NCI-H2227 treated with DMSO at 0.1 percent for 48 hours (cell line): ENCODE measurements around the gene RHEBL1.

Source experiments
- DNase-seq: peaks from one replicate; lab custom pipeline; 2025; lab: John Stamatoyannopoulos, UW

RHEBL1 gene

DNA sequence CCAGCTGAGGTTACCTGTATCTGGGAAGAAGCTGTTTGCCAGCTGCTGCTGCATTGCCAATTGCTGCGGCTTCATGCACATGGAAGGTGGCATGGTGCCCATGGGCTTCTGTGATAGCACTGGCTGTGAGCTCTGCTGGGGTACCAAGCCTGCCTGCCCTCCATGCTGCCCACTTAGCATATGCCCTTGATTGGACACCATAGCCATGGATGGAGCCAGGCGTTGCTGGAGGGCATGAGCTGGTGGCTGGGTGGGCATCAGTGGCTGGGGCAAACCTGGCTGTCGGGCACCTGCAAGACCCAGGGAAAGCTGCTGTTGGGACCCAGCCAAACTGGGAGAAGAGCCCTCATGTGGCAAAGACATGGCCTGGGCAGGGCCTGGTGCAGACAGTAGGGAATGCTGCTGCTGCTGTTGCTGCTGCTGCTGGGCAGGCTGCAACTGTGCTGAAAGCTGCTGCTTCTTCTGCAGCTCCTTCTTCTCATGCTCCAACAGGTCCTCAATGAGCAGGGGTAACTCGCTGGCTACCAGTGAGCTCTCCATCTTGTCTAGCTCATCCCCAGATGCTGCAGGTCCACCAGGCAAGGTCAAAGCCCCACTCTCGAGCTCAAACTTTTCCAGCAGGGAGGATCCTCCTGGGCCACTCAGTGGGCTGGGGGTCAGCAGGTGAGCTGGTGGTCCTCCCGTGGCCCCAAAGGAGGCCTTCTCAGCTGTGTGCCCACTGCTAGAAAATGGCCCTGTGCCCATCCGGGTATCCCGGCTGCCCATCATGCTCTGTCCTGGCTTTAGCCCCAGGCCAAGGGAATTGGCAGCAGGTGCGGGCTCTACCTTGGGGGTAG lies 32.5 kb downstream of the RHEBL1 start:
- DNase-seq = no peak

- no peak for DNase-seq
These were observed 33.8 kb downstream of the RHEBL1 start for GRCh38 chr12:49036029-49036428.

GRCh38 chr12:49034286-49034622 lies 35.5 kb downstream of the RHEBL1 start:
- DNase-seq = no peak

DNA sequence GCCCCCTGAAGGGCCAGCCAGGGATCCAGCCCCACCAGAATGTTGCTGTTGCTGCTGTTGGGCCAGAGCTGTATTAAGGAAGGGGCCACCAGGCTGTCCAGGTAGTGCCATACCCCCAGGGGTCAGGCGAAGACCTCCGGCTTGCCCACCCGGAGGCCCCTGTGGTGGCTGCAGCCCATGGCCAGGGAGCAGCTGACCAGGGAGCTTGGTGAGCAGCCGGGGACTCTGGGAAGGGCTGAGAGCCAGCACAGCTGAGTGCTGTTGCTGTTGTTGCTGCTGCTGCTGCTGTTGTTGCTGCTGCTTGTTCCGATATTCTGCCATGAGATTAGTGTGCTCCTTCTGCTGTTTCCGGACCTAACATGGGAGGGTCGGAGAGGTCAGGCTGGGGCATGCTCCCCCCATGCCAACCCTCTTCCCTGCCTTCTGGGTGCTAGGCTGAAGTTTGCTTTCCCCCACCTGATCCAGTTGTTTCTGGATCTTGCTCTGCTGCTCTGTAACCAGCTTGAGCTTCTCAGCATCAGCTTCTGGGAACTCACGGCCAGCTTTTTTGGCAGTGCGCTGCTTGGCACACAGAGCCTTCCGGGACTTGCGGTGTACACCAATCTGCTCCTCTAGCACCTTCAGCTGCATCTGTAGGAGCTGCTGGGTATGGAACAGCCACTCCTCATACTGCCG lies 36.0 kb downstream of the RHEBL1 start:
- no peak for DNase-seq

- no peak for DNase-seq
These were observed 36.9 kb downstream of the RHEBL1 start for GRCh38 chr12:49032679-49033447.

- DNase-seq = no peak
These were observed 37.5 kb downstream of the RHEBL1 start for GRCh38 chr12:49032276-49032675.

- DNase-seq = no peak
These were observed 38.1 kb downstream of the RHEBL1 start for GRCh38 chr12:49031573-49032161.

DNA sequence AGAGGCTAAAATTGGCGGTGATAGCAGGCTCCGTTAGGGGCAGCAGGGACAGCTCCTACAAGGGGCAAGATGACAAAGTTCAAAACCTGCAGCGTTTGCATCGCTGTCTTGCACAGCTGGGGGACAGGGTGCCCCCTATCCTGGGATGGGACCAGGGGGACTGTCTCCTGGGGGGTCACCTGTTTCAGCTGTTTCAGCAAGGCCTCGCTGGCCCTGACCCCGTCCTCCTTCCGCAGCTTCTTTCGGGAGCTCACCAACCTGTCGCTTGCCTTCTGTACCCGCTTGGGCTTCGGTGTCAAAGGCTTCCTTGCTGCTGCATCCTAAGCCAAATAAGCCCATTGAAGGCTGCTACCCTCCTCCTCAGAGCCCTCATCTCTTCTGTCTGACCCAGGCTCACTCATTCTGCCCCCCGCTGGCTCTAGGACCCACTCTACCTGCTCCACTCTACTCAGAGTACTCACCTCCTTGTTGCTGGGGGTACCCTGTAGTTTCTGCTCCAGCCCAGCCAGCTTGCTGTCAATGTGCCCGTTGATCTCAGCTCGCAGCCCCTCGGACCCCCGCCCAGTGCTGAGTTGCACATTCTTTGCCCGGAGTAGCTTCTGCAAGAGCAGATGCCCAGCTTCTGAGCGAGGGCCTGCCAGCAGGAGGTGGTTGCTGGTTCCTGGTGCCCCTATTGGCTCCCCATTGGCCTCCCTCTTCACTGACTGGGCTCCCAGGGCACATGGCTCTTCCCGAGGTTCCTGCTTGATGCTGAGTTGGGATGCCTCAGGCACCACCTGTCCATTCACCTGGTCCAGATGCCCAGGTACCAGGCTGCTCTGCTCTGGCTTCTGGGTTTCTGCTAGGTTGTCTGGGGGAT lies 38.8 kb downstream of the RHEBL1 start:
- no peak for DNase-seq

DNA sequence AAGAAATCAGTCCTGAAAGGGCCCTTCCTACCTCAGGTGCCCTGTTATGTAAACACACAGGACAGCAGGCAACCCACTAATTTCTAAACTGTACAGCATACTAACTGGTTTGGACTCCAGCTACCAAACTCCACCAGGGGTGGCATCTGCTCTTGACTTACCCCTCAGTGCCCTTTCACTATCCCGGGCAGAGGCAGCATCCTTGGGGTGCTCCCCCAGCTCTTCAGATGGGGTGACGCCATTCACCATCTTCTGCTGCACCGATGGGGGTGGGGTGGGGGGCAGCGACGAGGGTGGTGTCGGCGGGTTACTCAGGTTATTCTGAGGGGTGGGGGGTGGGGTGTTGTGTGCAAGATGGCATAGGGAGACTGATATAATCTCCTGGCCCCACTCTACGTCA lies 39.7 kb downstream of the RHEBL1 start:
- no peak for DNase-seq

DNA sequence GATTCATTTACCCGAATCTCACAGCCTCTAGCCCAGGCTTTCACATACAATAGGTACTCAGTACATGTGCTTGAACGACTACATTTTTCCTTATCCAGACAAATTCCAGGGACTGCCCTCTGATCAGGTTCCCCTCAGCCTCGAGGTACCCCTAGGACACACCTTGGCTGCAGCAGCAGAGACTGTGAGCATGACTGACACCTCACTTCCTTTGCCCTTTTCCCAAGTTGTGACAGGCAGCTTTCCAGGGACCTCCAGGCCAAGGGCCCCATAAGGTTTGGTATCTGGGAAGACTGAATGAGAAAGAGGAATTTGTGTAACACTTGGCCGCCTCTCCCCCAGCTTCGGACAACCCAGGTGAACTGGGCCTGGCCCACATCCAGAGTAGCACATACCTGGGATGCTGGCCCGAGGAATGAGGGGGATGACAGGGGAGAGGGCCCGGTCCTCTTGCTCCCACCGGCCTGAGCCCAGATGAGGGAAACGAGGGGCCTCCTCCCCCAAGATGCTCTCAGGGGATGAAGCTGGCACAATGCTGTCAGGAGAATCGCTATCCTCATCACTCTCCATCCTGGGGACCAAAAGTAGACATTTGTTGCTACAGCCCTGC lies 41.0 kb downstream of the RHEBL1 start:
- DNase-seq = no peak

DNA sequence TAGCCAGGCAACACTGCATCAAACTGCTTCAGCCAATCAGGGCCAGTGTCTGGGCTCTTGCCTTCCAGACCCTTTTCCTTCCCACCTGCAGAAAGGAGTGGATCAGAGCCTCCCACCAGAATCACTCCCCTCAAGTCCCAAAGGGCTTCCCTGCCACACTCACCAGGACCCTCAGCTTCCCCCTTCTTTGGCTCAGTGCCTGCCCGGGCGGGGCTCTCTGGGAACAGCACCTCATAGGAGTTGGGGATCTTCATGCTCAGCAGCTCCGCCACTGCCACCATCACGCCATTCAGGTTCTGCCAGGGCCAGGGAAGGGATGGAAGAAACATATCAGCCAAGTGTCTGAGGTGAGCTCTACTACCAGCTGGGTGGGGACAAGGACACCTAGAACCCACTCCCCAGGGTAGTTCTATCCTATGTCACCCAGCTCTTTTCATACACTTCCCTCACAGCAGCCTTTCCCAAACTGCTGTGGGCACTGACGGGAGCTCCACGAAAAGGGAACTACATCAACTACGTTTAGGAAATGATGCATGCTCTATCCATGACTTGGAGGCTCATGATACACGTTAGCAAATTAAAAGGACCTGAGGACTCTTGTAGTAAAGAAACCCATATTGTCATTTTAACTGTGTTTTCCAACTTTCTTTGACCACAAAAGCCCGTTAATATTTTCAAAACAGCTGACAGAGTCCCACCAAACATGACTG lies 41.8 kb downstream of the RHEBL1 start:
- no peak for DNase-seq

GRCh38 chr12:49026678-49027480 lies 42.9 kb downstream of the RHEBL1 start:
- DNase-seq = no peak

GRCh38 chr12:49026101-49026500 lies 43.7 kb downstream of the RHEBL1 start:
- no peak for DNase-seq

- no peak for DNase-seq
These were observed 44.3 kb downstream of the RHEBL1 start for GRCh38 chr12:49025463-49025862.

GRCh38 chr12:49024543-49024942 lies 45.2 kb downstream of the RHEBL1 start:
- DNase-seq = no peak

GRCh38 chr12:49023812-49024211 lies 46.0 kb downstream of the RHEBL1 start:
- DNase-seq = no peak

DNA sequence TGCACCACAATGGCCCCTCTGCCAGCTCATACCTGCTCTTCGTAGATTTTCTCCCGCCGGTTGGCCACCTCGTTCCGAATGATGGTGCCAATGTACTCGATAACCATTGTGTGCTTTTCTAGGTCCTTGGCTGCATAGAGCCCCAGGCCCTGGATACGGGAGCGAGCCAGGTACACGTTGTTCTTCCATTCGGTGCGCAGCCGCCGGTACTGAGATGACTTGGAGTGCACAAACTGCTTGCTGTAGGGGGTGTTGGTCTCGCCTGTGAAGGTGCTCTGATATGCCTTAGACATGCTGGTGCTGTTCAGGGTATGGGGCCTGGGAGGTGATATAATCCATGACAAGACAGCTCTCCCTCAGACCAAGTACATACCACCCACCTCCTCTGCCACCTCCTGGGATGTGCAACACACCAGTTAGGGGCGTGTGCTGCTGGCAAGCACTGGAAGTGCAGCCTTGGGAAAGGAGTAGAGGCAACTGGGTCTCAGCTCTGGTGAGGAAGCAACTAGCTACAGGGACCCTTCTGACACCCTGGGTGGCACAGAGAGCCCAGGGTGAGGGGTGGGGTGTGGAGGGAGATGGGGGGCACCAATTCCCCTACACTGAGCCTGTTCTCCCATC lies 47.1 kb downstream of the RHEBL1 start:
- no peak for DNase-seq

GRCh38 chr12:49021292-49021915 lies 48.4 kb downstream of the RHEBL1 start:
- no peak for DNase-seq

GRCh38 chr12:49020441-49020840 lies 49.3 kb downstream of the RHEBL1 start:
- no peak for DNase-seq
